A549 (cell line): ENCODE results near the gene MAD2L1BP. TPM values are rescaled to one million over a fixed set of nuclear protein-coding genes. Genes with fewer than 3 reads are reported as not detected.
A peak's percentile ranks its signal among the peaks of the same experiment; 100 is the strongest.

ENCODE experiments used
- ATAC-seq, 2 experiments: fragments of 200-7000 bp in 1 of 2; fragments of >200 bp in 1 of 2; cut with Nextera tagmentation in 1 of 2; cut with Tn5 transposase in 1 of 2; 3 replicates each; pipeline versions ENCODE4 v1.8.0 to v1.9.1; 2018 to 2020; ENCODE audit warnings: mild to moderate bottlenecking in 1 of 2, moderate library complexity in 1 of 2
- CTCF ChIA-PET: fragments of 300-600 bp; sonication (Branson Sonifier 250); formaldehyde crosslinking; extraction: SDS; loops from one replicate; lab custom pipeline; 2021; ENCODE audit warnings: antibody characterized with exemption, inconsistent platforms; lab: Yijun Ruan, JAX
- POLR2A ChIA-PET: fragments of 350-600 bp; formaldehyde crosslinking; extraction: SDS; loops from one replicate; lab custom pipeline; 2021; ENCODE audit warnings: antibody characterized with exemption, inconsistent platforms; lab: Yijun Ruan, JAX
- DNase-seq, 2 experiments: peaks; one replicate each; pipeline versions ENCODE4 v3.0.0 to v3.0.0-alpha.2; 2011 to 2016; ENCODE audit warnings: low read depth in 1 of 2, low spot score in 1 of 2
- FAIRE-seq: peaks from 2 replicates; lab custom pipeline; 2011; peaks lifted over from hg19 to GRCh38; lab: Jason Lieb, UNC
- H3K27ac ChIP-seq, 2 experiments: fragments of >200 bp; sonication (Bioruptor Twin); formaldehyde crosslinking; 3 replicates each; pipeline ENCODE4 v1.5.1; 2016 to 2017
- H3K4me1 ChIP-seq: fragments of >200 bp; sonication (Bioruptor Twin); formaldehyde crosslinking; 3 replicates; pipeline ENCODE4 v1.6.1; 2016
- H3K4me2 ChIP-seq: fragments of >200 bp; sonication (Bioruptor Twin); formaldehyde crosslinking; 3 replicates; pipeline ENCODE4 v1.6.1; 2016
- H3K4me3 ChIP-seq: fragments of >200 bp; sonication (Bioruptor Twin); formaldehyde crosslinking; 3 replicates; pipeline ENCODE4 v1.5.1; 2016
- H3K9me3 ChIP-seq: fragments of >200 bp; sonication (Bioruptor Twin); formaldehyde crosslinking; 3 replicates; pipeline ENCODE4 v1.6.1; 2016
- ATOH8 ChIP-seq: fragments of 250-450 bp; sonication (Bioruptor Pico); IDR thresholded peaks from 2 replicates; pipeline ENCODE4 v1.5.0; 2020; ENCODE audit warnings: low read depth, mild to moderate bottlenecking, moderate library complexity
- CEBPB ChIP-seq, 2 experiments: fragments of >200 bp in 1 of 2; sonication (Bioruptor Twin) in 1 of 2; formaldehyde crosslinking in 1 of 2; IDR thresholded peaks; 2 replicates each; pipeline ENCODE4 v1.6.1; 2012 to 2016
- CHD2 ChIP-seq: fragments of 150-350 bp; IDR thresholded peaks from 2 replicates; pipeline ENCODE4 v1.6.1; 2014; ENCODE audit warnings: low read length; ENCODE audit not compliant: partially characterized antibody
- ELK1 ChIP-seq: fragments of 150-350 bp; IDR thresholded peaks from 2 replicates; pipeline ENCODE4 v1.6.1; 2014; ENCODE audit warnings: low read depth, mild to moderate bottlenecking, low read length
- EP300 ChIP-seq, 2 experiments: fragments of >200 bp; sonication (Bioruptor Twin); formaldehyde crosslinking; IDR thresholded peaks; 2 replicates in 1 of 2; 3 replicates in 1 of 2; pipeline ENCODE4 v1.6.1; 2016 to 2017
- ESRRA ChIP-seq: fragments of 150-350 bp; IDR thresholded peaks from 2 replicates; pipeline ENCODE4 v1.6.1; 2014; ENCODE audit warnings: mild to moderate bottlenecking, low read length, borderline replicate concordance
- FOSB ChIP-seq: fragments of 250-450 bp; sonication (Bioruptor Pico); IDR thresholded peaks from 2 replicates; pipeline ENCODE4 v1.5.0; 2020; ENCODE audit warnings: mild to moderate bottlenecking, moderate library complexity
- FOSL2 ChIP-seq, 2 experiments: fragments of 450-650 bp in 1 of 2; fragments of >200 bp in 1 of 2; sonication (Bioruptor Twin) in 1 of 2; formaldehyde crosslinking; IDR thresholded peaks; 2 replicates each; pipeline versions ENCODE4 v1.5.0 to v1.6.1; 2016 to 2020; ENCODE audit warnings: mild to moderate bottlenecking in 1 of 2, moderate library complexity in 1 of 2
- FOXS1 ChIP-seq: fragments of 250-450 bp; sonication (Bioruptor Pico); IDR thresholded peaks from 2 replicates; pipeline ENCODE4 v1.5.0; 2020; ENCODE audit warnings: mild to moderate bottlenecking, moderate library complexity
- GATA3 ChIP-seq: IDR thresholded peaks from 2 replicates; pipeline ENCODE4 v1.6.1; 2012; ENCODE audit warnings: borderline replicate concordance
- HDAC2 ChIP-seq: fragments of 200-600 bp; sonication (generic); IDR thresholded peaks from 2 replicates; pipeline ENCODE4 v1.6.1; 2016
- HEYL ChIP-seq: fragments of 250-450 bp; sonication (Bioruptor Pico); IDR thresholded peaks from 2 replicates; pipeline ENCODE4 v1.8.0; 2021; ENCODE audit warnings: mild to moderate bottlenecking, moderate library complexity
- HMGXB4 ChIP-seq: fragments of 250-450 bp; sonication (Bioruptor Pico); IDR thresholded peaks from 2 replicates; pipeline ENCODE4 v1.5.0; 2021; ENCODE audit warnings: mild to moderate bottlenecking, moderate library complexity, borderline replicate concordance
- HOXA7 ChIP-seq: fragments of 250-450 bp; sonication (Bioruptor Pico); IDR thresholded peaks from 2 replicates; pipeline ENCODE4 v1.5.0; 2020; ENCODE audit warnings: mild to moderate bottlenecking, moderate library complexity
- JUN ChIP-seq, 2 experiments: fragments of >200 bp; sonication (Bioruptor Twin); formaldehyde crosslinking; IDR thresholded peaks; 2 replicates in 1 of 2; 3 replicates in 1 of 2; pipeline ENCODE4 v1.6.1; 2016 to 2017
- KDM1A ChIP-seq: fragments of 200-600 bp; sonication (generic); IDR thresholded peaks from 2 replicates; pipeline ENCODE4 v1.6.1; 2016; ENCODE audit warnings: low read depth, mild to moderate bottlenecking
- KDM5A ChIP-seq: fragments of 200-600 bp; sonication (generic); IDR thresholded peaks from 2 replicates; pipeline ENCODE4 v1.6.1; 2016; ENCODE audit warnings: antibody characterized with exemption, mild to moderate bottlenecking
- MAFK ChIP-seq: fragments of 450-650 bp; IDR thresholded peaks from 2 replicates; pipeline ENCODE4 v1.6.1; 2014; ENCODE audit not compliant: partially characterized antibody
- NPAS2 ChIP-seq: fragments of 250-450 bp; sonication (Bioruptor Pico); IDR thresholded peaks from 2 replicates; pipeline ENCODE4 v1.8.0; 2022; ENCODE audit warnings: mild to moderate bottlenecking, moderate library complexity, borderline replicate concordance
- NR3C1 ChIP-seq: fragments of >200 bp; sonication (Bioruptor Twin); formaldehyde crosslinking; IDR thresholded peaks from 3 replicates; pipeline ENCODE4 v1.6.1; 2017
- PHF8 ChIP-seq: fragments of 200-600 bp; sonication (generic); IDR thresholded peaks from 2 replicates; pipeline ENCODE4 v1.6.1; 2016; ENCODE audit warnings: low read depth, mild to moderate bottlenecking, antibody characterized with exemption, moderate library complexity, borderline replicate concordance
- POLR2A ChIP-seq: IDR thresholded peaks from 2 replicates; pipeline ENCODE4 v1.6.1; 2012; ENCODE audit warnings: mild to moderate bottlenecking, low read length
- POLR2AphosphoS2 ChIP-seq: conservative IDR thresholded peaks from 2 replicates; pipeline ENCODE4 v1.6.1; 2012; ENCODE audit warnings: low read length, improper control_type of control experiment, inconsistent platforms
- RARB ChIP-seq: fragments of 250-450 bp; sonication (Bioruptor Pico); IDR thresholded peaks from 2 replicates; pipeline ENCODE4 v1.8.0; 2021; ENCODE audit warnings: mild to moderate bottlenecking, moderate library complexity
- RCOR1 ChIP-seq: fragments of 150-350 bp; IDR thresholded peaks from 2 replicates; pipeline ENCODE4 v1.6.1; 2014; ENCODE audit warnings: antibody characterized with exemption, low read length, low read depth
- REST ChIP-seq: fragments of 200-600 bp; sonication (generic); IDR thresholded peaks from 2 replicates; pipeline ENCODE4 v1.6.1; 2016; ENCODE audit warnings: antibody characterized with exemption, mild to moderate bottlenecking, moderate library complexity
- RNF2 ChIP-seq: fragments of 200-600 bp; sonication (generic); IDR thresholded peaks from 2 replicates; pipeline ENCODE4 v1.6.1; 2016; ENCODE audit warnings: low read depth, mild to moderate bottlenecking, antibody characterized with exemption, moderate library complexity, borderline replicate concordance
- SREBF2 ChIP-seq: fragments of 450-650 bp; IDR thresholded peaks from 2 replicates; pipeline ENCODE4 v1.6.1; 2014; ENCODE audit warnings: mild to moderate bottlenecking, moderate library complexity
- TFCP2L1 ChIP-seq: fragments of 250-450 bp; sonication (Bioruptor Pico); IDR thresholded peaks from 2 replicates; pipeline ENCODE4 v1.5.0; 2021; ENCODE audit warnings: mild to moderate bottlenecking
- TP53 ChIP-seq: fragments of 250-450 bp; sonication (Bioruptor Pico); IDR thresholded peaks from 2 replicates; pipeline ENCODE4 v1.5.0; 2021; ENCODE audit warnings: mild to moderate bottlenecking, moderate library complexity
- USF2 ChIP-seq: fragments of 450-650 bp; IDR thresholded peaks from 2 replicates; pipeline ENCODE4 v1.6.1; 2014; ENCODE audit warnings: antibody characterized with exemption
- ZC3H11A ChIP-seq: fragments of 450-650 bp; IDR thresholded peaks from 2 replicates; pipeline ENCODE4 v1.6.1; 2014; ENCODE audit warnings: antibody characterized with exemption, mild to moderate bottlenecking
- ZNF302 ChIP-seq: fragments of 250-450 bp; sonication (Bioruptor Pico); IDR thresholded peaks from 2 replicates; pipeline ENCODE4 v1.9.0; 2021; ENCODE audit warnings: inconsistent platforms, mild to moderate bottlenecking, moderate library complexity
- WGBS: methylation state at CpG from one replicate; pipeline ENCODE4 v1.1.6; 2017; ENCODE audit errors: missing lambda C conversion rate; 5-methylcytosine and 5-hydroxymethylcytosine counted together
- polyA plus RNA-seq, 4 experiments: library from polyadenylated mRNA; depleted of rRNA in 3 of 4; stranded (reverse); fragments of >200 nt; fragmentation: RNase III in 1 of 4; extraction: RNeasy Plus Mini Kit Qiagen cat#74134 plus additional on column Dnase treatment in 1 of 4; gene quantifications; 2 replicates in 3 of 4; 3 replicates in 1 of 4; pipeline ENCODE4 v1.2.3, GENCODE V29; 2011 to 2017

Gene MAD2L1BP
- polyA plus RNA-seq, 2 of the 4 experiments (the other 2 are of a cell fraction), result 22.0 to 26.7 TPM

GRCh38 chr6:43687437-43688347 lies 52.1 kb downstream of the MAD2L1BP start, which contains the start of gene MRPS18A:
MRPS18A (minus strand) TSS chr6:43687791; CDS start chr6:43687779, 12 bp downstream.
- ATAC-seq, result peak; percentile 99 to 100
- FAIRE-seq, result no peak
- TF ChIP-seq SREBF2 (no peak), RCOR1 (no peak), TFCP2L1 (CRISPR knock-in tag) (no peak), ESRRA (no peak), CEBPB (IDR thresholded peaks at IDR 0.05) (no peak), GATA3 (no peak), HMGXB4 (CRISPR knock-in tag) (no peak), HDAC2 (no peak), HOXA7 (CRISPR knock-in tag) (no peak), MAFK (no peak), ZC3H11A (no peak), RNF2 (no peak), ZNF302 (CRISPR knock-in tag) (no peak), FOSB (no peak), USF2 (no peak), ATOH8 (CRISPR knock-in tag) (no peak), POLR2A (peak; percentile 62), NPAS2 (CRISPR knock-in tag) (no peak), FOXS1 (CRISPR knock-in tag) (no peak), KDM5A (peak; percentile 83), EP300 (IDR thresholded peaks at IDR 0.05) (no peak), POLR2AphosphoS2 (no peak), HEYL (no peak), NR3C1 (no peak), RARB (CRISPR knock-in tag) (no peak), PHF8 (peak; percentile 64; the same call in 1 of the 2 replicates), FOSL2 (IDR thresholded peaks at IDR 0.05) (no peak), FOSL2 (CRISPR knock-in tag; IDR thresholded peaks at IDR 0.05) (peak; percentile 55), JUN (IDR thresholded peaks at IDR 0.05) (peak in 1 of 2 experiments; percentile 68; a peak in 1 of 5 replicates), REST (no peak), KDM1A (no peak), TP53 (CRISPR knock-in tag) (no peak), CHD2 (no peak), ELK1 (no peak)

More at GRCh38 chr6:43687437-43688347, 52.1 kb downstream of the MAD2L1BP start, which contains the start of gene MRPS18A:
- peak within 1 kb of the TSS; percentile 98 for H3K4me3 ChIP-seq
- peak within 1 kb of the TSS; percentile 90 for H3K27ac ChIP-seq
- CTCF ChIA-PET, result interaction anchor here (1.1 to 1.7 kb wide), 4 partner anchors 18 to 80 kb away, joined by 3 to 6 read pairs (median 4); no protein-coding TSS in a partner anchor
- POLR2A ChIA-PET, result no interaction called here
- peak within 1 kb of the TSS; percentile 98 for H3K4me2 ChIP-seq
- DNase-seq, result peak; percentile 65 to 74
- no peaks in the 10 kb centered on the region for H3K9me3 ChIP-seq
- 7% methylated on average over 42 of the region's 43 CpGs for WGBS
- H3K4me1 ChIP-seq, result peaks cover 11% of the 10 kb centered on the region; the same call in 2 of the 3 replicates
